Mesenchymal stem cell (in vitro differentiated cells and primary cell): ENCODE measurements around the gene ELFN1.

Experiments used
- DNase-seq: peaks from one replicate; pipeline ENCODE4 v3.0.0-alpha.2; 2013
- H2AFZ ChIP-seq: one replicate; pipeline ENCODE4 v1.6.1; 2013; ENCODE audit warnings: low read depth, mild to moderate bottlenecking, control low read depth, inconsistent platforms, low read length, moderate library complexity
- H2AK5ac ChIP-seq: 2 replicates; pipeline ENCODE4 v1.6.1; 2013; ENCODE audit warnings: low read length, moderate library complexity, mild to moderate bottlenecking, inconsistent platforms; ENCODE audit not compliant: severe bottlenecking
- H2BK120ac ChIP-seq: one replicate; pipeline ENCODE4 v1.6.1; 2013; ENCODE audit warnings: low read depth, mild to moderate bottlenecking, inconsistent platforms, low read length, moderate library complexity
- H2BK12ac ChIP-seq, 2 experiments: one replicate each; pipeline ENCODE4 v1.6.1; 2013; ENCODE audit warnings: inconsistent platforms in 2 of 2, low read length in 2 of 2, mild to moderate bottlenecking in 2 of 2, moderate library complexity in 2 of 2, control low read depth in 1 of 2
- H2BK15ac ChIP-seq: one replicate; pipeline ENCODE4 v1.6.1; 2013; ENCODE audit warnings: mild to moderate bottlenecking, low read depth, inconsistent platforms; ENCODE audit not compliant: poor library complexity, severe bottlenecking
- H2BK5ac ChIP-seq: 2 replicates; pipeline ENCODE4 v1.6.1; 2013; ENCODE audit warnings: low read depth, mild to moderate bottlenecking, low read length, control low read depth, inconsistent platforms; ENCODE audit not compliant: poor library complexity, severe bottlenecking
- H3K14ac ChIP-seq, 2 experiments: one replicate each; pipeline ENCODE4 v1.6.1; 2013; ENCODE audit warnings: inconsistent platforms in 2 of 2, low read length in 2 of 2, control low read depth in 1 of 2, mild to moderate bottlenecking in 1 of 2, moderate library complexity in 1 of 2
- H3K18ac ChIP-seq, 2 experiments: one replicate each; pipeline ENCODE4 v1.6.1; 2013; ENCODE audit warnings: inconsistent platforms in 2 of 2, low read length in 2 of 2, control low read depth in 1 of 2, low read depth in 1 of 2, mild to moderate bottlenecking in 1 of 2
- H3K23ac ChIP-seq, 2 experiments: one replicate each; pipeline ENCODE4 v1.6.1; 2013; ENCODE audit warnings: inconsistent platforms in 2 of 2, low read length in 2 of 2, mild to moderate bottlenecking in 2 of 2, moderate library complexity in 2 of 2, control low read depth in 1 of 2
- H3K27ac ChIP-seq: 2 replicates; pipeline ENCODE4 v1.5.1; 2013; ENCODE audit warnings: mild to moderate bottlenecking, moderate library complexity, low read length, control low read depth, inconsistent platforms; ENCODE audit not compliant: poor library complexity, severe bottlenecking
- H3K27me3 ChIP-seq, 2 experiments: 2 replicates each; pipeline versions ENCODE4 v1.6.1 to v1.7.0; 2013; ENCODE audit warnings: low read length in 2 of 2, mild to moderate bottlenecking in 2 of 2, moderate library complexity in 2 of 2, control low read depth in 1 of 2, inconsistent platforms in 1 of 2; ENCODE audit not compliant: control insufficient read depth in 1 of 2, insufficient read depth in 1 of 2
- H3K36me3 ChIP-seq, 2 experiments: 2 replicates each; pipeline versions ENCODE4 v1.6.1 to v1.7.0; 2013; ENCODE audit warnings: low read length in 2 of 2, control low read depth in 1 of 2, inconsistent platforms in 1 of 2, low read depth in 1 of 2, mild to moderate bottlenecking in 1 of 2; ENCODE audit not compliant: insufficient read depth in 2 of 2, control insufficient read depth in 1 of 2
- H3K4ac ChIP-seq, 2 experiments: one replicate each; pipeline ENCODE4 v1.6.1; 2013; ENCODE audit warnings: inconsistent platforms in 2 of 2, low read length in 2 of 2, mild to moderate bottlenecking in 2 of 2, moderate library complexity in 2 of 2, control low read depth in 1 of 2, low read depth in 1 of 2
- H3K4me1 ChIP-seq: 2 replicates; pipeline ENCODE4 v1.6.1; 2013; ENCODE audit warnings: low read depth, low read length, control low read depth; ENCODE audit not compliant: control insufficient read depth, insufficient read depth
- H3K4me2 ChIP-seq: 2 replicates; pipeline ENCODE4 v1.6.1; 2013; ENCODE audit warnings: low read length, mild to moderate bottlenecking, inconsistent platforms; ENCODE audit not compliant: poor library complexity, severe bottlenecking
- H3K4me3 ChIP-seq, 2 experiments: 2 replicates each; pipeline versions ENCODE4 v1.5.1 to v1.7.0; 2013; ENCODE audit warnings: low read length in 2 of 2, mild to moderate bottlenecking in 2 of 2, control low read depth in 1 of 2, low read depth in 1 of 2; ENCODE audit not compliant: insufficient read depth in 1 of 2
- H3K79me1 ChIP-seq: replicated peaks from 2 replicates; pipeline ENCODE4 v1.6.1; 2013; ENCODE audit warnings: mild to moderate bottlenecking, control low read depth, low read length, inconsistent platforms; ENCODE audit not compliant: poor library complexity, severe bottlenecking
- H3K9ac ChIP-seq: 2 replicates; pipeline ENCODE4 v1.7.0; 2013; ENCODE audit warnings: mild to moderate bottlenecking, low read length, moderate library complexity
- H3K9me3 ChIP-seq: 2 replicates; pipeline ENCODE4 v1.7.0; 2013; ENCODE audit warnings: mild to moderate bottlenecking, low read length; ENCODE audit not compliant: control insufficient read depth
- H4K8ac ChIP-seq: one replicate; pipeline ENCODE4 v1.6.1; 2013; ENCODE audit warnings: inconsistent platforms, mild to moderate bottlenecking, low read length, moderate library complexity
- H4K91ac ChIP-seq: one replicate; pipeline ENCODE4 v1.6.1; 2013; ENCODE audit warnings: mild to moderate bottlenecking, low read length, inconsistent platforms
- WGBS: methylation state at CpG from one replicate; pipeline ENCODE4 v1.1.7; 2013; ENCODE audit warnings: mixed read lengths; 5-methylcytosine and 5-hydroxymethylcytosine counted together

ELFN1 gene

GRCh38 chr7:1709281-1709680, 39.2 kb downstream of the ELFN1 start:
- no peak overlapping the region for H2BK15ac ChIP-seq
- peaks cover 8 to 13% of the 10 kb centered on the region in 2 experiments for H3K27me3 ChIP-seq
- no peak overlapping the region for H2AK5ac ChIP-seq
- H3K27ac ChIP-seq, result no peak overlapping the region
- H4K91ac ChIP-seq, result no peak overlapping the region
- H3K9ac ChIP-seq, result no peak overlapping the region
- no peak overlapping the region for H3K4ac ChIP-seq
- no peaks in the 10 kb centered on the region for H3K79me1 ChIP-seq
- H3K36me3 ChIP-seq, result no peaks in the 10 kb centered on the region
- no peak for DNase-seq
- H3K4me1 ChIP-seq, result peaks cover 3% of the 10 kb centered on the region
- H2BK5ac ChIP-seq, result no peak overlapping the region
- WGBS, result 90% methylated on average over 10 of the region's 10 CpGs
- no peak overlapping the region for H3K23ac ChIP-seq
- H3K18ac ChIP-seq, result no peak overlapping the region
- H2BK12ac ChIP-seq, result no peak overlapping the region
- H4K8ac ChIP-seq, result no peak overlapping the region
- H3K4me2 ChIP-seq, result no peak overlapping the region
- no peak overlapping the region for H2BK120ac ChIP-seq
- no peak overlapping the region for H3K14ac ChIP-seq
- peak overlapping the region in 1 of 2 experiments; percentile 8 for H3K4me3 ChIP-seq
- peaks cover 9% of the 10 kb centered on the region for H3K9me3 ChIP-seq
- no peak overlapping the region for H2AFZ ChIP-seq

DNA sequence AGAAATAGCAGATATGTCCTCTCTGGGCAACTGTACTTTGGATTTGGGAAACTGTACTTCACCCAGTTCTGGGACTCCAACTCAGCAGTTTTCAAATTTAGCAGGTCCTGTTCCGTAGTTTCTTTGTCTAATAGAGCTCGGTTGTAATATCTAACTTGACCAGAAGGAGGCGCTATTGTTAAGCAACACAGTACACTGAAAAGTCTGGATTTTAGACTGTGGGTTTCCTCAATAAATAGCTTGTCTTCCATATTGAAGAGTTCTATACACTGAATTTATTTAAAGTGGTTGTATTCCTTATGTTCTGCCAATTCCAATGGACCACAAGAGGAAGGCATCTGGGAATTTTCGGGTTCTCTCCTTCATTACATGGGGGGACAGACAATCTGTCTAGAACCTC, 39.8 kb downstream of the ELFN1 start:
- Histone ChIP-seq H2AK5ac (no peak overlapping the region), H2BK120ac (no peak overlapping the region), H3K4me2 (no peak overlapping the region), H2AFZ (no peak overlapping the region), H3K9ac (no peak overlapping the region), H3K14ac (no peak overlapping the region), H3K36me3 (no peaks in the 10 kb centered on the region), H3K4ac (no peak overlapping the region), H4K91ac (no peak overlapping the region), H3K27ac (no peak overlapping the region), H2BK12ac (no peak overlapping the region), H2BK5ac (no peak overlapping the region), H3K23ac (no peak overlapping the region), H4K8ac (no peak overlapping the region), H3K27me3 (peaks cover 10 to 16% of the 10 kb centered on the region in 2 experiments), H3K4me1 (peaks cover 3% of the 10 kb centered on the region), H3K79me1 (no peaks in the 10 kb centered on the region), H3K9me3 (peaks cover 9% of the 10 kb centered on the region), H3K18ac (no peak overlapping the region), H2BK15ac (no peak overlapping the region), H3K4me3 (no peak overlapping the region)
- no peak for DNase-seq
- WGBS, result 83% methylated on average over 4 of the region's 4 CpGs

DNA sequence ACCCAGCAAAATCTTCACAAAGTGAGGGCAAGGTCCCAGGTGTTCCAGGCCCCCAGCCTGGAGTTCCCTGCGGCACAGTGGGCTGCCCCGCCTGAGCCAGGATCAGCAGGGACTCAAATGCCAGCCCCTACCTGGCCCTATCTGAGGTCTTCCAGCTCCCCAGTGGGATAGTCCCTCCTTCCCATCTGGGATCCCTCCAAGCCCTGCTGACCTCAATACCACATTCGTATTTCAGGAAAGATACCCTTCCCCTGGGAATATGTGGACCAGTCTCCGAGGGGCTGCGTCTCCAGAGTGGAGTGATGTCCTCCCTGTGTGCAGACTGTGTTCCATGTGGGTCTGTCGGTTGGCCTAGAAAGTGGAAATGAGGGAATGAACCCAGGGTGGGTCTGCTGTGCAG, 40.9 kb downstream of the ELFN1 start:
- H3K27ac ChIP-seq, result no peak overlapping the region
- H2AK5ac ChIP-seq, result no peak overlapping the region
- no peaks in the 10 kb centered on the region for H3K36me3 ChIP-seq
- no peak overlapping the region for H3K4me3 ChIP-seq
- H3K27me3 ChIP-seq, result peaks cover 20 to 21% of the 10 kb centered on the region in 2 experiments
- no peak overlapping the region for H3K18ac ChIP-seq
- H2BK5ac ChIP-seq, result no peak overlapping the region
- H3K9ac ChIP-seq, result no peak overlapping the region
- H3K9me3 ChIP-seq, result peaks cover 9% of the 10 kb centered on the region
- no peak overlapping the region for H3K14ac ChIP-seq
- H4K91ac ChIP-seq, result no peak overlapping the region
- H3K4me2 ChIP-seq, result no peak overlapping the region
- no peaks in the 10 kb centered on the region for H3K79me1 ChIP-seq
- no peak for DNase-seq
- H4K8ac ChIP-seq, result no peak overlapping the region
- H2BK12ac ChIP-seq, result no peak overlapping the region
- no peak overlapping the region for H3K4ac ChIP-seq
- no peak overlapping the region for H2AFZ ChIP-seq
- no peak overlapping the region for H2BK120ac ChIP-seq
- WGBS, result 87% methylated on average over 5 of the region's 6 CpGs
- H3K4me1 ChIP-seq, result peaks cover 6% of the 10 kb centered on the region
- H3K23ac ChIP-seq, result no peak overlapping the region
- no peak overlapping the region for H2BK15ac ChIP-seq

DNA sequence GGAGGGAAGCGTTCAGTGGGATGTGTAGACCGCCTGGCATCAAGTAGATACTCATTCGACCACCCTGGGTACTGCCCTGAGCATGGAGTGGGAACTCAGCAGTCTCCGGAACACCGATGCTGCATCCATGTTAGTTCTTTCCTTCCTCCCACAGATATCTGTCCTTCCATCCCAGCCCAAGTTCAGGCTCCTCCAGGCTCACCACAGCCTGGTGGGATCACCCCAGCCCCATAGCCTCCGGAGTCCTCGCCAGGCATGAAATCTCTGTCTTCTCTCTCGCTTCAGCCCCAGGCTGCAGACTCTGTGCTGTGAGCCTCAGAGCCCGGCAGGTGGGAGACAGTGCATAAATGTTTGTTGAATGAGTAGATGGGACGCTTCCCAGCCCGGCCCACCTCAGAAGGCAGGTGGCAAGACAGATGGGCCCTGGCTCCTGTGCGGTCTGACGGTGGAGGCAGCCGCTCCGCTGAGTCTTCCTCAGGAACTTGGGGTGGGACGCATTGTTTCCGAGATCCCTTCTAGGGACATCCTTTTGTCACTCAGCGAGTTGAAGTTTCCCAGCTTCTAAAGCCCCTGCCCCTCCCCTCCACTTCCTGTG, 42.9 kb downstream of the ELFN1 start:
- H4K91ac ChIP-seq, result no peak overlapping the region
- WGBS, result 55% methylated on average over 15 of the region's 18 CpGs
- H2BK15ac ChIP-seq, result no peak overlapping the region
- no peak overlapping the region for H3K27ac ChIP-seq
- H2AK5ac ChIP-seq, result no peak overlapping the region
- peaks cover 20% of the 10 kb centered on the region for H3K4me1 ChIP-seq
- no peaks in the 10 kb centered on the region for H3K79me1 ChIP-seq
- DNase-seq, result no peak
- H3K27me3 ChIP-seq, result peaks cover 20 to 26% of the 10 kb centered on the region in 2 experiments
- H3K9ac ChIP-seq, result no peak overlapping the region
- no peak overlapping the region for H2AFZ ChIP-seq
- no peak overlapping the region for H2BK5ac ChIP-seq
- no peak overlapping the region for H3K23ac ChIP-seq
- no peak overlapping the region for H3K14ac ChIP-seq
- H3K4me2 ChIP-seq, result no peak overlapping the region
- no peak overlapping the region for H4K8ac ChIP-seq
- H3K18ac ChIP-seq, result no peak overlapping the region
- H3K4ac ChIP-seq, result no peak overlapping the region
- no peak overlapping the region for H2BK120ac ChIP-seq
- H3K4me3 ChIP-seq, result no peak overlapping the region
- peaks cover 0 to 3% of the 10 kb centered on the region in 2 experiments for H3K36me3 ChIP-seq
- H3K9me3 ChIP-seq, result peaks cover 9% of the 10 kb centered on the region
- H2BK12ac ChIP-seq, result no peak overlapping the region
